GM21576 (cell line): ENCODE results near the gene SCO2.

Source experiments
- ATAC-seq: cut with Tn5 transposase; IDR thresholded peaks from one replicate; pipeline ENCODE4 v1.9.1; 2021; ENCODE audit warnings: mild to moderate bottlenecking, moderate library complexity; ENCODE audit not compliant: unreplicated experiment

The SCO2 gene

GRCh38 chr22:50503475-50504145 is 21.8 kb downstream of the SCO2 start:
- ATAC-seq: no peak

- ATAC-seq: no peak
Observed at GRCh38 chr22:50502628-50503474, 22.5 kb downstream of the SCO2 start.

GRCh38 chr22:50502096-50502495 is 23.3 kb downstream of the SCO2 start:
- ATAC-seq: no peak

GRCh38 chr22:50500452-50500851 is 24.9 kb downstream of the SCO2 start:
- ATAC-seq: no peak

GRCh38 chr22:50498322-50498890 is 27.0 kb downstream of the SCO2 start:
- no peak for ATAC-seq

- ATAC-seq: no peak
Observed at GRCh38 chr22:50497093-50497492, 28.3 kb downstream of the SCO2 start.

GRCh38 chr22:50490531-50491308 is 34.7 kb downstream of the SCO2 start:
- ATAC-seq: no peak

GRCh38 chr22:50489363-50490243 is 35.8 kb downstream of the SCO2 start:
- no peak for ATAC-seq

- no peak for ATAC-seq
Observed at GRCh38 chr22:50488886-50489285, 36.5 kb downstream of the SCO2 start.

GRCh38 chr22:50488006-50488677 is 37.3 kb downstream of the SCO2 start:
- ATAC-seq: no peak

GRCh38 chr22:50487290-50488005 is 38.0 kb downstream of the SCO2 start:
- ATAC-seq: no peak

GRCh38 chr22:50486561-50487289 is 38.7 kb downstream of the SCO2 start, which contains the start of gene MIOX:
TSS of gene MIOX (plus strand) at chr22:50486859. CDS start at chr22:50486898, 39 bp downstream.
- no peak for ATAC-seq

- ATAC-seq: no peak
Observed at GRCh38 chr22:50485221-50486131, 39.9 kb downstream of the SCO2 start.

- no peak for ATAC-seq
Observed at GRCh38 chr22:50483977-50484853, 41.2 kb downstream of the SCO2 start.

GRCh38 chr22:50483556-50483955 is 41.8 kb downstream of the SCO2 start:
- ATAC-seq: no peak

GRCh38 chr22:50483106-50483505 is 42.3 kb downstream of the SCO2 start:
- ATAC-seq: no peak
